ENCODE measurements around the gene COL4A2. TPM values are rescaled to one million over a fixed set of nuclear protein-coding genes. Genes with fewer than 3 reads are reported as not detected.
A peak's percentile ranks its signal among the peaks of the same experiment; 100 is the strongest.

The COL4A2 gene
- total RNA-seq, 4 donors from 2014 or later = 75.1 to 322 (median 115) TPM

DNA sequence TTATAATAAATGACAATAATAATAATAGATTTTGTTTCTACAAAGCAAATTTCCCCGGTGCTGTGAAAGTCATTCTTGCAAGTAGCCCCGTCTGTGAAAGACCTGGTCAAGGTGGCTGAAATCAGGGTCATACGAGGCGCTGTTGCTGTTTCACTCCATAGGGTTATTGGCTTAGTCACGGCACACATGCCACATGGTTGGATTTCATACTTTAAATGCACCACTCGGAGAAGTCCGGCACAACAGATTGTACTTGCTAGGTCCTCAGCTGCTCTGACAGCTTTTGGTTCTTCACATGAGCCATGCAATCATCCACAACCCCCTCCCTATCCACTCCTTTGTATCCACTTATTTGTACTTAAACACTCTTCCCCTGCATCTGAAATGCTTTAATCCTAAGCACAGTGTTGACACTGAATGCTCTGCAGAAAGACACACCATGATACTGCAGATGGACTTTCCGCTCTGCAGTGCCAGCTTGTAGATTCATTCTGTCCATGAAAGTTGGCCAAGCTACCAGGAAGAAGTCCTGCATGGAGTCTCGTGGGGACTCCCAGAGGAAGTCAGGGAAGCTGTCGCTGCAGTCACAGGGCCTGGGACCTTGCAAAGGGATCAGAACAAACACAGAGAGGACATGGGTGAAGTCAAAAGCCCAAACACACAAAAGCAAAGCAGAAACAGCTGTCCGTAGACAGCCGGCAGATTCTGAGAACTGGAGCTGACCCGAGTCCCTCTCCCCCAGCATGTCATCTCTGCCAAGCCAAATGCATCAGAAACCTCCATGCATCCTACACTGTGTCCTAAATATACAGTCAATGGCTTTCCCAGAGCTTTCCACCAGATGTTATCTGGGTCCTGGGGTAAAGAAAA is 124.6 kb downstream of the COL4A2 start:
- in situ Hi-C loops (cut with MboI; ENCODE audit: low pct_ligation_motif_present in 1 of 4, low pct_unique_long_range_greater_than_20kb in 1 of 4, low sequenced_read_pairs in 3 of 4) = no loop called here
- intact Hi-C loops (cut with DNase I; ENCODE audit: low total_unique reads) = no loop called here
- H3K4me1 ChIP-seq = peaks cover 0 to 5% (median 0%) of the 10 kb centered on the region in 4 donors
- TF ChIP-seq POLR2A (IDR thresholded peaks at IDR 0.05) (no peak), POLR2AphosphoS5 (IDR thresholded peaks at IDR 0.05) (no peak), EP300 (IDR thresholded peaks at IDR 0.05; ENCODE audit: low read depth) (no peak)
- TF ChIP-seq, protein P1, sequence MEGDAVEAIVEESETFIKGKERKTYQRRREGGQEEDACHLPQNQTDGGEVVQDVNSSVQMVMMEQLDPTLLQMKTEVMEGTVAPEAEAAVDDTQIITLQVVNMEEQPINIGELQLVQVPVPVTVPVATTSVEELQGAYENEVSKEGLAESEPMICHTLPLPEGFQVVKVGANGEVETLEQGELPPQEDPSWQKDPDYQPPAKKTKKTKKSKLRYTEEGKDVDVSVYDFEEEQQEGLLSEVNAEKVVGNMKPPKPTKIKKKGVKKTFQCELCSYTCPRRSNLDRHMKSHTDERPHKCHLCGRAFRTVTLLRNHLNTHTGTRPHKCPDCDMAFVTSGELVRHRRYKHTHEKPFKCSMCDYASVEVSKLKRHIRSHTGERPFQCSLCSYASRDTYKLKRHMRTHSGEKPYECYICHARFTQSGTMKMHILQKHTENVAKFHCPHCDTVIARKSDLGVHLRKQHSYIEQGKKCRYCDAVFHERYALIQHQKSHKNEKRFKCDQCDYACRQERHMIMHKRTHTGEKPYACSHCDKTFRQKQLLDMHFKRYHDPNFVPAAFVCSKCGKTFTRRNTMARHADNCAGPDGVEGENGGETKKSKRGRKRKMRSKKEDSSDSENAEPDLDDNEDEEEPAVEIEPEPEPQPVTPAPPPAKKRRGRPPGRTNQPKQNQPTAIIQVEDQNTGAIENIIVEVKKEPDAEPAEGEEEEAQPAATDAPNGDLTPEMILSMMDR (IDR thresholded peaks at IDR 0.05) = no peak
- no peaks in the 10 kb centered on the region for H3K36me3 ChIP-seq
- H3K9me3 ChIP-seq = no peaks in the 10 kb centered on the region
- 76 to 81% methylated on average over 5 to 13 of the region's 13 CpGs for WGBS, 2 donors (ENCODE audit: low coverage in 1 of 2)
- peak overlapping the region in 2 of 4 donors; percentile 40 to 44 for H3K27ac ChIP-seq
- H3K27me3 ChIP-seq = no peaks in the 10 kb centered on the region
- no peak for DNase-seq
- H3K4me3 ChIP-seq = no peak overlapping the region

DNA sequence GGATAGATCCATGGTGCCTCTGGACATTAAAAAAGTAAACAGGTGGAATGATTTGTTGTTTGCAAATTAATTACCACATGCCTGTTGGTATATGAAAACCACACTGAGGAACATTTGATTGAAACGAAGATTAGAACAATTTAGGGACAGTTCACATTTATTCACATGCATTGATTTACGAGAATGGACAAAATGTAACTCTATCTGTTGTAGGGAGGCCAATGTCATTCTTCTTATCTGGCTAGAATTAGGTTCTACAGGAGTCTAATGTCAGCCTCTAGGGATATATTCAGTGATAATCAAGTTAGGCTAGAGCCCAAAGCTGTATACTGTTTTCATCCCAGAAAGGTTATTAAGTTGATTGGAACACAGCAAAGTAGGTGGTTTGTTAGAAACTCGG is 125.4 kb downstream of the COL4A2 start:
- no peak for DNase-seq
- no peak for TF ChIP-seq EP300 (IDR thresholded peaks at IDR 0.05; ENCODE audit: low read depth)
- TF ChIP-seq POLR2A (IDR thresholded peaks at IDR 0.05) = no peak
- TF ChIP-seq, protein P1 (IDR thresholded peaks at IDR 0.05) = no peak
- intact Hi-C loops (cut with DNase I; ENCODE audit: low total_unique reads) (no loop called here), in situ Hi-C loops (cut with MboI; ENCODE audit: low pct_ligation_motif_present in 1 of 4, low pct_unique_long_range_greater_than_20kb in 1 of 4, low sequenced_read_pairs in 3 of 4) (no loop called here)
- no peaks in the 10 kb centered on the region for H3K36me3 ChIP-seq
- H3K27ac ChIP-seq = peak overlapping the region in 3 of 4 donors; percentile 40 to 44 (median 40)
- peaks cover 0 to 4% (median 0%) of the 10 kb centered on the region in 4 donors for H3K4me1 ChIP-seq
- no peaks in the 10 kb centered on the region for H3K9me3 ChIP-seq
- H3K27me3 ChIP-seq = no peaks in the 10 kb centered on the region
- no peak overlapping the region for H3K4me3 ChIP-seq
- 81 to 82% methylated on average over 3 of the region's 3 CpGs for WGBS, 2 donors (ENCODE audit: low coverage in 1 of 2)

DNA sequence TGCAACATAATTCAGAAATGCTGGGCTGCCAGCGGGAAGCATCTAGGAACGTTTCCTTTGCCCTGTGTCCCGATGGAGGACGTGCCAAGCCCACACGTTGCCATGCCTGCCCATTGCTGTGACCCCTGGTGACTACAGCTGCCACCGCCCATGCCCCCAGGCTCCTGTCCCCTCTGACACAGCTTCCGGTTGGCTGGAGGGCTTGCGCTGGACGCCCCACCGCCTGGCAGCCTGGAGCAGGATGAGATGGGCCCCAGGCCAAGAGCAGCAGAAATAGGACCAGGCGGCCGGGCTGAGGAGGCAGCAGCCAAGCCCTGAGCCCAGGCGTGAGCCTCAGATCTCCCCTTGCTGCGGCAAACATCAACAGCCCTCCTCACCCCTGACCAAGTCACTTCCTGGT is 125.9 kb downstream of the COL4A2 start:
- intact Hi-C loops (cut with DNase I; ENCODE audit: low total_unique reads) (no loop called here), in situ Hi-C loops (cut with MboI; ENCODE audit: low pct_ligation_motif_present in 1 of 4, low pct_unique_long_range_greater_than_20kb in 1 of 4, low sequenced_read_pairs in 3 of 4) (no loop called here)
- peak overlapping the region in 3 of 4 donors; percentile 40 to 44 (median 40) for H3K27ac ChIP-seq
- no peaks in the 10 kb centered on the region for H3K27me3 ChIP-seq
- H3K4me1 ChIP-seq = peaks cover 0 to 4% (median 0%) of the 10 kb centered on the region in 4 donors
- WGBS, 2 donors (ENCODE audit: low coverage in 1 of 2) = 69% methylated on average over 14 of the region's 14 CpGs; no CpG with 5 or more reads in 1 of the 2 donors
- TF ChIP-seq EP300 (IDR thresholded peaks at IDR 0.05; ENCODE audit: low read depth) (no peak), POLR2AphosphoS5 (IDR thresholded peaks at IDR 0.05) (no peak), POLR2A (IDR thresholded peaks at IDR 0.05) (no peak)
- TF ChIP-seq, protein P1 (IDR thresholded peaks at IDR 0.05) = no peak
- no peaks in the 10 kb centered on the region for H3K9me3 ChIP-seq
- H3K36me3 ChIP-seq = no peaks in the 10 kb centered on the region
- no peak overlapping the region for H3K4me3 ChIP-seq
- DNase-seq = no peak

DNA sequence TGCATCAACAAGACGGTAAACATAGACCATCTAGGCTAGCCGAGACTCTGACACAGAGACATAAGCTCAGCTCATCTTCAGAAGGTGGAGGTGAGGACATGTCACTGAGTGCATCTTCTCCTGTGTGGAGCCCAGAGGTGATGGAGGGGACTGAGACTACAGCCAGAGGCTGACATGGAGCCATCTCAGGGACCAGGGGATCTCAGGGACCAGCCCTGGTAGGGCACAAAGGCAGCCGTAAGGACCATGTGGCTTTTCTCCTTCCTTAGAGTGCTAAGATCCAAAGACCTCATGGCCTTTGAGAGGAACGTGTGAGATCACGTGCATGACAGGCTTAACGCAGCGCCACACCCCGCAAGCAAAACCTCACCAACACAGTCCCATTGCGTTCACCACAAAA is 127.5 kb downstream of the COL4A2 start:
- 86 to 88% methylated on average over 7 to 9 of the region's 9 CpGs for WGBS, 2 donors (ENCODE audit: low coverage in 1 of 2)

More for the DNA sequence above, 127.5 kb downstream of the COL4A2 start:
- Histone ChIP-seq H3K27ac (peak overlapping the region in 1 of 4 donors; percentile 8), H3K9me3 (no peaks in the 10 kb centered on the region), H3K4me1 (peaks cover 0 to 4% (median 0%) of the 10 kb centered on the region in 4 donors), H3K36me3 (no peaks in the 10 kb centered on the region), H3K4me3 (no peak overlapping the region), H3K27me3 (no peaks in the 10 kb centered on the region)
- DNase-seq = no peak
- in situ Hi-C loops (cut with MboI; ENCODE audit: low pct_ligation_motif_present in 1 of 4, low pct_unique_long_range_greater_than_20kb in 1 of 4, low sequenced_read_pairs in 3 of 4) (no loop called here), intact Hi-C loops (cut with DNase I; ENCODE audit: low total_unique reads) (no loop called here)
- no peak for TF ChIP-seq POLR2A (IDR thresholded peaks at IDR 0.05)
- no peak for TF ChIP-seq POLR2AphosphoS5 (IDR thresholded peaks at IDR 0.05)
- TF ChIP-seq, protein P1 (IDR thresholded peaks at IDR 0.05) = no peak
- TF ChIP-seq EP300 (IDR thresholded peaks at IDR 0.05; ENCODE audit: low read depth) = no peak

Data from transverse colon (tissue), 4 donors.